ENCODE measurements around the gene DMXL2.

Gene DMXL2

DNA sequence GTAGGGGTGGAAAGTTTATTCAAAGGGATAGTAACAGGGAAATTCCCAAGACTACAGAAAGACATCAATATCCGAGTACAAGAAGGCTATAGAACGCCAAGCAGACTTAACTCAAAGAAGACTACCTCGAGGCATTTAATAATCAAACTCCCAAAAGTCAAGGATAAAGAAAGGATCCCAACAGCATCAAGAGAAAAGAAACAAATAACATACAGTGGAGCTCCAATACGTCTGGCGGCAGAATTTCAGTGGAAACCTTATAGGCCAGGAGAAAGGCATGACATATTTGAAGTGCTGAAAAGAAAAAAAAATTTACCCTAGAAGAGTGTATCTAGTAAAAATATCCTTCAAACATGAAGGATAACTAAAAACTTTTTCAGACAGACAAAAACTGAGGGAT lies 95.6 kb downstream of the DMXL2 start:
- no peak overlapping the region for H3K27ac ChIP-seq
- TF ChIP-seq, protein P1, sequence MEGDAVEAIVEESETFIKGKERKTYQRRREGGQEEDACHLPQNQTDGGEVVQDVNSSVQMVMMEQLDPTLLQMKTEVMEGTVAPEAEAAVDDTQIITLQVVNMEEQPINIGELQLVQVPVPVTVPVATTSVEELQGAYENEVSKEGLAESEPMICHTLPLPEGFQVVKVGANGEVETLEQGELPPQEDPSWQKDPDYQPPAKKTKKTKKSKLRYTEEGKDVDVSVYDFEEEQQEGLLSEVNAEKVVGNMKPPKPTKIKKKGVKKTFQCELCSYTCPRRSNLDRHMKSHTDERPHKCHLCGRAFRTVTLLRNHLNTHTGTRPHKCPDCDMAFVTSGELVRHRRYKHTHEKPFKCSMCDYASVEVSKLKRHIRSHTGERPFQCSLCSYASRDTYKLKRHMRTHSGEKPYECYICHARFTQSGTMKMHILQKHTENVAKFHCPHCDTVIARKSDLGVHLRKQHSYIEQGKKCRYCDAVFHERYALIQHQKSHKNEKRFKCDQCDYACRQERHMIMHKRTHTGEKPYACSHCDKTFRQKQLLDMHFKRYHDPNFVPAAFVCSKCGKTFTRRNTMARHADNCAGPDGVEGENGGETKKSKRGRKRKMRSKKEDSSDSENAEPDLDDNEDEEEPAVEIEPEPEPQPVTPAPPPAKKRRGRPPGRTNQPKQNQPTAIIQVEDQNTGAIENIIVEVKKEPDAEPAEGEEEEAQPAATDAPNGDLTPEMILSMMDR (conservative IDR thresholded peaks at IDR 0.05) = no peak

DNA sequence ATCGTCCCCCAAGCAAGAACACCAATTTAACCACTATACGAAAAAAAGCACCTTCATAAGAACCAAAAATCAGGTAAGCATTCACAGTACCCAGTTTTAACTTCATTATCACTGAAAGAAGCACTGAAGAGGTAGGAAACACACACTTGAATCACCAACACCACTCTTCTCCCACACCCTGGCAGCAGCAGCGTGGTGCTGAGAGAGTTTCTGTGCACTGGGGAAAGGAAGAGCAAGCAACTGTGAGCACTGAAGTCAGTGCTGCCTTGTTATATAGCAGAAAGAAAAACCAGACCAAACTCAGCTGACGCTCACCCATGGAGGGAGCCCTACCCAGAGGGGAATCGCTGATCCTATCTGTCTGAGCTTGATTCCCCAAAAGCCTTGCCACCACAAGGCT lies 98.2 kb downstream of the DMXL2 start:
- TF ChIP-seq, protein P1 (conservative IDR thresholded peaks at IDR 0.05) = no peak
- no peak overlapping the region for H3K27ac ChIP-seq

DNA sequence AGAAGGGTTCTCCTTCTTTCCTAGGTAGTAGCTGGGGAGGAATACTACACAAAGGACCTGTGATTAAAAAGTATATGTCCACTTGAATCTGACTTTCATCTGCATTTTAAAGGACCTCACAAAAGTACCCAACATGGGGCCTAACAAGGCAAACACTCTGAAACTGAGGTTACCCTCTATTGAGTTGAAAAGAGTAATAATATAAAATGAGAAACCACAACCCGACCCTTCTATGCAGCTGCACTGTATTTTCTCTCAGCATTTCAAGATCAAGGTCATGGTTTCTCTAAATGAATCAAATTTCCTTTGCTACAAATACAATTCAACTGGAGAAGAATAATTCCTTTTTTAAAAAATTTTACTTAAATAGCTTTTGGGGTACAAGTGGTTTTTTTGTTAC lies 106.3 kb downstream of the DMXL2 start:
- no peak overlapping the region for H3K27ac ChIP-seq
- TF ChIP-seq, protein P1 (conservative IDR thresholded peaks at IDR 0.05) = no peak

DNA sequence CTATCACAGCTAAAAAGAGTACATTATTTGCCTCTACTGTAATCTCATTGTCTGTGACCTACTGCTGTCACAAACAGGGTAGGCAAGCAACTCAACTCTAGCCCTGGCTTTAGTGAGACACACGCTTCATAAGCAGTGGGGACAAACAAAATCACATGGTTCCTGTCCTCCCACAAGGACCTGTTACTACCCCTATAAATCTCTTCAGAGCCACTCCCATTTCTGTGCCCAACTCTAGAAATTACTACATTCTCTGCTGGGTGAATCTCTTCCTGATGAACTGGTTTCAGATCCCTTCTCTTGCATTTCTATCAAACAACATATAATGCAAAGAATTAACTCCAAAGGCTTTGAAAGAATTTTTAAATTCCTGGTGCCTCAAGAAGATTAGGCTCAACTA lies 117.3 kb downstream of the DMXL2 start:
- TF ChIP-seq, protein P1 (conservative IDR thresholded peaks at IDR 0.05) = no peak

DNA sequence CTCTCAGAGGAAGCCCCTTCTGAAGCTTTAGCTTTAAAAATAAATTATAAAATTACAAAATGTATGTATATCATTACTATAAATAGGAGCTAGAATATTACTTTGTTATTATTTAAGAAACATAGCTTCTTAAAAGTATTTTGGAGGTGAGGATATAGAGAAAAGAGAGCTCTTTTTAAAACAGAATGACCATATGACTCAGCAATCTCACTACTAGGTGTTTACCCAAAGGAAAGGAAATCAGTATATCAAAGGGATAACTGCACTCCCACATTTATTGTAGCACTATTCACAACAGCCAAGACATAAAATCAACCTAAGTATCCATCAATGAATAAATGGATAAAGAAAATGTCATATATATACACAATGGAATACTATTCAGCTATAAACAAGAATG lies 119.6 kb downstream of the DMXL2 start:
- H3K27ac ChIP-seq = no peak overlapping the region
- TF ChIP-seq, protein P1 (conservative IDR thresholded peaks at IDR 0.05) = no peak

More for the DNA sequence above, 117.3 kb downstream of the DMXL2 start:
- H3K27ac ChIP-seq = no peak overlapping the region

DNA sequence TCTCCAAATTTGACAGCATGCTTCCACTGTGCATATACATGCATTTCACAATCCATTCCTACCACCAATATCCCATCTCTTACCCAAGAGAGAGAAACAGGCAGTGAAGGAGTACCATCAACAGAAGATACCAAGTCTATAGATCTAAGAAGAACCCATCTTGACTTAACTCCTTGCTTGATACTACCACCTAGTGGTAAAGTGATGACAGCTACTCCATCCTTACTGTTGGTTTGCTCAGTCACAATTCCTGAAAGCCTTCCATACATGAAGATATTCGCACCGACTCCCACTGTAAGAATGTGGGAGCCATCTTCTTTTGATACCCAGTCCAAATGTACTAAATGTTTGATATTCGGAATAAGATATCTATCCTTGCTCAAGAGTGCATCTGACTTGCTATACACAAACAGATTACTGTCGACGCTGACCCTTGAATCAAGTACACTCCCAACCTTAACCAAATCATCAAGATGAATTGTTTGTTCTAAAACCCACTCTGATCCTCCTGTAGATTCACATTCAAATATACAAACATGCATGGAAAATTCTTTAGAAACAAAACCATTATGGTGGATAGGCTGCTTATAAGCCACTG lies 123.1 kb downstream of the DMXL2 start:
- H3K27ac ChIP-seq = no peak overlapping the region; the same call in 1 of the 2 replicates
- TF ChIP-seq, protein P1 (conservative IDR thresholded peaks at IDR 0.05) = peak; percentile 58

DNA sequence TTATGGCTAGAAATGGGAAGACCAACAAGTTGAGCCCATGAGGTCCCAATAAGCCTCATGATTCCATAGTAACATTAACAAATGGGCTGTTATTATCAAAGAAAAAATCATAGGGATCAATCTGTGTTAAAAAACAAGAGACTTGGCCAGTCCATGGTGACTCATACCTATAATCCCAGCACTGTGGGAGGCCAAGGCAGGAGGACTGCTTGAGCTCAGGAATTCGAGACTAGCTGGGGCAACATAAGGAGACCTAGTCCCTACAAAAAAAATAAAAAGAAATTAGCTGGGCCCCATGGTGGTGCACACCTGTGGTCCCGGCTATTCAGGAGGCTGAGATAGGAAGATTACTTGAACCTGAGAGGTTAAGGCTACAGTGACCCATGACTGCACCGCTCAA lies 124.8 kb downstream of the DMXL2 start:
- TF ChIP-seq, protein P1 (conservative IDR thresholded peaks at IDR 0.05) = no peak

More for the DNA sequence above, 124.8 kb downstream of the DMXL2 start:
- no peak overlapping the region for H3K27ac ChIP-seq

All from VCaP (cell line).